22Rv1 (cell line): ENCODE data around the gene CENPO.

Source experiments
- CTCF ChIP-seq: fragments of 450-650 bp; IDR thresholded peaks from 2 replicates; pipeline ENCODE4 v1.5.1; 2017; ENCODE audit warnings: mild to moderate bottlenecking
- ZFX ChIP-seq: fragments of 450-650 bp; IDR thresholded peaks from 2 replicates; pipeline ENCODE4 v1.6.1; 2017; ENCODE audit warnings: antibody characterized with exemption, borderline replicate concordance

DNA sequence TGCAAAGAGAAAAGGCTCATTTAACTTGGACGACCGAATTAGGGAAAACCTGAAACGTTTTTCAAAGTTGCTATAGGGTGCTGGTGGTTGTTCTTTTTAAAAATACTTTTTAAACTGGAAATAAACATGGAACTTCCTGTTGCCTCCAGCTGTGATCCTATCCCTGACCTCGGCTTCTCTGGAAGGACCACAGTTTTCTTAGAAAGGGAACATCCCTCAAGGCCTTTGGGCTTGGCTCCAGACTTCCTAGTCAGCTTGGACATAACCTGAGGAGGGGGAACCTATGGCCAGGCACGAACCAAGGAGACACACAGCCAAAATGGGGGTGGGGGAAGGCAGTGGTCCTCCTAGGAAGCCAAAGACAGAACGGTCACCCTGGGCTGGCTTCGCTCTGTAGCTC lies 57.7 kb downstream of the CENPO start:
- TF ChIP-seq CTCF: no peak
- TF ChIP-seq ZFX: no peak
